ENCODE results near the gene WRAP53.

DNA sequence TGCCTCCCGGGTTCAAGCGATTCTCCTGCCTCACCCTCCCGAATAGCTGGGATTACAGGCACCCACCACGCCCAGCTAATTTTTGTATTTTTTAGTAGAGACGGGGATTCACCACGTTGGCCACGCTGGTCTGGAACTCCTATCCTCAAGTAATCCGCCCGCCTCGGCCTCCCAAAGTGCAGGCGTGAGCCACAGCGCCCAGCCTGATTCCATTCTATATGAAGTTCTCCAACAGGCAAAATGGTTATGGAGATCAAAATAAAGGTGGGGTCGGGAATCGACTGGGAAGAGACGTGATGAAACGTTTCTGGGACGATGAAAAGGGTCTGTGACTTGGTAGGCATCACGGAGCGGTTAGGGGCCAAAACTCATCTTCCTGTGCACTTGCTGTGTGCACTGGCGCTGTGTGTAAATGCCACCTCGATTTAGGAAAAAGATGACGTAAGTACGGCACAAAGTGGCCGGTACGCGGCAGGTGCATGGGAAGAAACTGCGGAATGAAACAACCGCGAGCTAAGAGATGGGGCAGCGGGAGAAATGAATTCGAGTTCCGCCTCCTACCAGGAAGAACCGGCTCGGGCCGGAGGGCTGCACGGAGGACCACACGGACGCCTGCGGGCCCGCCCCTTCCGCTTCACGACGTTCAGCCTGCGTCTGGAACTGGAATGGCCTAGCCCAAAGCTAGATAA lies 2.6 kb upstream of the WRAP53 start:
- TF ChIP-seq CTCF (IDR thresholded peaks at IDR 0.05; ENCODE audit: low read length): no peak
- TF ChIP-seq EZH2 (IDR thresholded peaks at IDR 0.05; ENCODE audit: borderline replicate concordance, low read length): no peak

Measured in OCI-LY1 (cell line).